Astrocyte (in vitro differentiated cells and primary cell): ENCODE results near the gene NR4A2. TPM values are rescaled to one million over a fixed set of nuclear protein-coding genes. Genes with fewer than 3 reads are reported as not detected.

ENCODE experiments used
- DNase-seq: peaks from one replicate; pipeline ENCODE4 v3.0.0-alpha.2; 2010; ENCODE audit warnings: low read depth
- FAIRE-seq: peaks from 2 replicates; lab custom pipeline; 2011; peaks lifted over from hg19 to GRCh38; lab: Jason Lieb, UNC
- H2AFZ ChIP-seq: 2 replicates; pipeline ENCODE4 v1.6.0; 2012; ENCODE audit warnings: low read depth, low read length, inconsistent platforms
- H3K27ac ChIP-seq: 2 replicates; pipeline ENCODE4 v1.5.1; 2011; ENCODE audit warnings: low read depth, low read length, inconsistent platforms
- H3K27me3 ChIP-seq: 2 replicates; pipeline ENCODE4 v1.6.0; 2011; ENCODE audit warnings: low read length, inconsistent platforms; ENCODE audit not compliant: insufficient read depth
- H3K36me3 ChIP-seq: 2 replicates; pipeline ENCODE4 v1.5.1; 2011; ENCODE audit warnings: low read length, inconsistent platforms; ENCODE audit not compliant: insufficient read depth
- H3K4me1 ChIP-seq: 2 replicates; pipeline ENCODE4 v1.5.1; 2011; ENCODE audit warnings: low read length, inconsistent platforms; ENCODE audit not compliant: insufficient read depth
- H3K4me2 ChIP-seq: 2 replicates; pipeline ENCODE4 v1.6.0; 2012; ENCODE audit warnings: low read length, inconsistent platforms
- H3K4me3 ChIP-seq: 2 replicates; pipeline ENCODE4 v1.5.1; 2011; ENCODE audit warnings: low read depth, mild to moderate bottlenecking, low read length, inconsistent platforms; ENCODE audit not compliant: insufficient read depth
- H3K79me2 ChIP-seq: 2 replicates; pipeline ENCODE4 v1.6.0; 2012; ENCODE audit warnings: mild to moderate bottlenecking, low read length, inconsistent platforms; ENCODE audit not compliant: insufficient read depth
- H3K9ac ChIP-seq: 2 replicates; pipeline ENCODE4 v1.6.0; 2012; ENCODE audit warnings: mild to moderate bottlenecking, low read length, inconsistent platforms
- H3K9me3 ChIP-seq: 2 replicates; pipeline ENCODE4 v1.5.1; 2012; ENCODE audit warnings: low read depth, mild to moderate bottlenecking, low read length, inconsistent platforms; ENCODE audit not compliant: insufficient read depth
- H4K20me1 ChIP-seq: 2 replicates; pipeline ENCODE4 v1.6.0; 2012; ENCODE audit warnings: low read length, inconsistent platforms; ENCODE audit not compliant: insufficient read depth
- H3K27ac Mint-ChIP-seq: one replicate; pipeline ENCODE4 v1.8.0; 2021; ENCODE audit warnings: mild to moderate bottlenecking, mixed read lengths; ENCODE audit not compliant: unreplicated experiment
- H3K27me3 Mint-ChIP-seq: one replicate; pipeline ENCODE4 v1.8.0; 2021; ENCODE audit warnings: low read depth, mixed read lengths; ENCODE audit not compliant: unreplicated experiment
- H3K36me3 Mint-ChIP-seq: one replicate; pipeline ENCODE4 v1.8.0; 2021; ENCODE audit warnings: low read depth, mixed read lengths; ENCODE audit not compliant: unreplicated experiment
- H3K4me1 Mint-ChIP-seq: one replicate; pipeline ENCODE4 v1.8.0; 2021; ENCODE audit warnings: low read depth, mixed read lengths; ENCODE audit not compliant: unreplicated experiment
- H3K4me3 Mint-ChIP-seq: one replicate; pipeline ENCODE4 v1.8.0; 2021; ENCODE audit warnings: mild to moderate bottlenecking, moderate library complexity, mixed read lengths; ENCODE audit not compliant: unreplicated experiment
- H3K9me3 Mint-ChIP-seq: one replicate; pipeline ENCODE4 v1.8.0; 2021; ENCODE audit warnings: mild to moderate bottlenecking, mixed read lengths; ENCODE audit not compliant: unreplicated experiment
- CTCF ChIP-seq: IDR thresholded peaks from 2 replicates; pipeline ENCODE4 v1.5.1; 2011; ENCODE audit warnings: low read depth, mild to moderate bottlenecking, inconsistent platforms, low read length, moderate library complexity; ENCODE audit not compliant: insufficient read depth
- EZH2 ChIP-seq: IDR thresholded peaks from 2 replicates; pipeline ENCODE4 v1.6.1; 2012; ENCODE audit warnings: mild to moderate bottlenecking, low read length, inconsistent platforms; ENCODE audit not compliant: insufficient read depth
- total RNA-seq: library from RNA; stranded (reverse); gene quantifications from 2 replicates; pipeline ENCODE4 v1.2.1, GENCODE V29; 2021

The NR4A2 gene
- total RNA-seq, 1 donor from 2014 or later, result 1.3 TPM

DNA sequence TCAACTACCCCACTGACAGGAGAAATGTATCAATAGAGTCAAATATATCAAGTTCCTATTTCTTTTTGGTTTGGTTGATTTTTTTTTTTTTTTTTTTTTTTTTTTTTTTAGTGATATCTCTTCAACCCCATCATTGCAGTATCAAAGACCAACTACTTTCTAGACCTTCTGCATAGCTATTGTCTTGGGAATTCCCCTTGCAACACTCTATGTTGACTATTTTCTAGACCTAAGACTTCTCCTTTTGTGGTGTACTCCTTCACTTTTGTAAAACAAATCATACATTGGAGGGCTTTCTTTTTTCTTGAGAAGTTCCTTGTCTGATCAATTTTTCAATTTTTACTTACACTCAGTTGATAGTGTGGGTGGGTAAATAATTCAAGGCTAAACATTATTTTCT is 46.5 kb upstream of the NR4A2 start:
- no peaks in the 10 kb centered on the region for H3K27me3 Mint-ChIP-seq
- no peaks in the 10 kb centered on the region for H3K4me1 ChIP-seq
- H3K36me3 ChIP-seq, result no peaks in the 10 kb centered on the region
- no peaks in the 10 kb centered on the region for H3K9me3 Mint-ChIP-seq
- TF ChIP-seq EZH2 (no peak), CTCF (no peak)
- H2AFZ ChIP-seq, result no peak overlapping the region
- H3K27me3 ChIP-seq, result no peaks in the 10 kb centered on the region
- no peak overlapping the region for H3K4me3 Mint-ChIP-seq
- no peak overlapping the region for H3K27ac Mint-ChIP-seq
- no peak overlapping the region for H3K4me3 ChIP-seq
- no peaks in the 10 kb centered on the region for H3K79me2 ChIP-seq
- FAIRE-seq, result no peak
- H3K9ac ChIP-seq, result no peak overlapping the region
- H3K9me3 ChIP-seq, result no peaks in the 10 kb centered on the region
- DNase-seq, result no peak
- no peak overlapping the region for H3K4me2 ChIP-seq
- peaks cover 2% of the 10 kb centered on the region for H3K36me3 Mint-ChIP-seq
- peaks cover 13% of the 10 kb centered on the region for H3K4me1 Mint-ChIP-seq
- H3K27ac ChIP-seq, result no peak overlapping the region
- H4K20me1 ChIP-seq, result no peaks in the 10 kb centered on the region

- H3K4me3 Mint-ChIP-seq, result no peak overlapping the region
Measured at GRCh38 chr2:156366753-156367152, 34.2 kb upstream of the NR4A2 start.

More at GRCh38 chr2:156366753-156367152, 34.2 kb upstream of the NR4A2 start:
- Histone ChIP-seq H3K9me3 (no peaks in the 10 kb centered on the region), H3K79me2 (no peaks in the 10 kb centered on the region), H3K4me2 (no peak overlapping the region), H3K9ac (no peak overlapping the region), H4K20me1 (no peaks in the 10 kb centered on the region), H3K27me3 (no peaks in the 10 kb centered on the region), H3K27ac (no peak overlapping the region), H3K4me1 (no peaks in the 10 kb centered on the region), H3K36me3 (no peaks in the 10 kb centered on the region), H3K4me3 (no peak overlapping the region), H2AFZ (no peak overlapping the region)
- DNase-seq (no peak), FAIRE-seq (no peak)
- TF ChIP-seq CTCF (no peak), EZH2 (no peak)
- no peaks in the 10 kb centered on the region for H3K9me3 Mint-ChIP-seq
- no peak overlapping the region for H3K27ac Mint-ChIP-seq
- H3K36me3 Mint-ChIP-seq, result no peaks in the 10 kb centered on the region
- H3K27me3 Mint-ChIP-seq, result no peaks in the 10 kb centered on the region
- H3K4me1 Mint-ChIP-seq, result no peaks in the 10 kb centered on the region
